Gastroesophageal sphincter (tissue), 3 donors: Measurements from ENCODE around the gene ATF4.

Experiments
- CTCF ChIP-seq, 4 experiments: fragments of 200-600 bp in 2 of 4; fragments of 450-650 bp in 2 of 4; sonication (generic) in 1 of 4; IDR thresholded peaks; one replicate each; pipeline ENCODE4 v1.5.1; 2017 to 2019; ENCODE audit warnings: antibody characterized with exemption in 4 of 4, mild to moderate bottlenecking in 2 of 4, moderate library complexity in 2 of 4
- EP300 ChIP-seq: sonication (generic); formaldehyde crosslinking; IDR thresholded peaks from one replicate; pipeline ENCODE4 v1.6.1; 2017; ENCODE audit warnings: antibody characterized with exemption, mild to moderate bottlenecking
- POLR2A ChIP-seq, 2 donors: fragments of 450-650 bp; IDR thresholded peaks; one replicate each; pipeline ENCODE4 v1.6.1; 2017; ENCODE audit warnings: antibody characterized with exemption in 2 of 2, mild to moderate bottlenecking in 2 of 2, moderate library complexity in 1 of 2

DNA sequence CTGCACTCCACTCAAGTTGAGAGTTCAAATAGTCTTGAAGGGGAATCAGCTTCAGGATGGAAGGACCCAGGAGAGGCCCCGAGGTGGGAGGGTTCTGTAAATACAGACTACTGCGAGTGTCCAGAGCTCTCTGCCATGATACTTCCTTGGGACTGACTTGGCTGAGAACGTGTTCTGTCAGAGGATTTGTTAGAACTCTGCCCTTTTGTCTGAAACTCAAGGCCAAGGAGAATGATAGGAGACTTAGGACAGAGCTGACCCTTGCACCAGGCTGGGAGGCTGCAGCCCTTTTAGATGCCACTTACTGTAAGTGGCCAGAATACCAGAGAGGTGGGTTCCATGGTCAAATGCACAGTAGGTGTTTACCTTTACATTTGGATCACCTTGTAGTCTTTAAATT, 2.9 kb upstream of the ATF4 start:
- TF ChIP-seq EP300 (no peak), CTCF (IDR thresholded peaks at IDR 0.05) (no peak), POLR2A (IDR thresholded peaks at IDR 0.05) (no peak)
